ENCODE measurements around the gene COX14. TPM values are rescaled to one million over a fixed set of nuclear protein-coding genes. Genes with fewer than 3 reads are reported as not detected.
"Not testable (repeated sequence)": the region's sequence is repeated elsewhere in the genome, so short reads cannot be mapped to it uniquely, and the experiment has no call there.

The COX14 gene
- total and polyA plus RNA-seq, 8 donors: 30.5 to 77.6 (median 36.6) TPM

- no peak for TF ChIP-seq CTCF (IDR thresholded peaks at IDR 0.05)
- DNase-seq: no peak
- no peaks in the 10 kb centered on the region for H3K27me3 ChIP-seq
- no peaks in the 10 kb centered on the region for H3K4me1 ChIP-seq
- ATAC-seq: no peak
- intact Hi-C loops (cut with DNase I): no loop called here
- H3K36me3 ChIP-seq: no peaks in the 10 kb centered on the region
- no peaks in the 10 kb centered on the region for H3K9me3 ChIP-seq
- no peak overlapping the region for H3K27ac ChIP-seq
- H3K4me3 ChIP-seq: no peak overlapping the region
Observed at GRCh38 chr12:50149311-50149710, 37.3 kb downstream of the COX14 start.

- no peaks in the 10 kb centered on the region for H3K9me3 ChIP-seq
- DNase-seq (no peak), ATAC-seq (peak; percentile 23)
- no peaks in the 10 kb centered on the region for H3K4me1 ChIP-seq
- H3K4me3 ChIP-seq: no peak overlapping the region
- intact Hi-C loops (cut with DNase I): no loop called here
- no peaks in the 10 kb centered on the region for H3K27me3 ChIP-seq
- no peak for TF ChIP-seq CTCF (IDR thresholded peaks at IDR 0.05)
- no peak overlapping the region for H3K27ac ChIP-seq
- no peaks in the 10 kb centered on the region for H3K36me3 ChIP-seq
Observed at GRCh38 chr12:50151047-50151687, 39.1 kb downstream of the COX14 start.

DNA sequence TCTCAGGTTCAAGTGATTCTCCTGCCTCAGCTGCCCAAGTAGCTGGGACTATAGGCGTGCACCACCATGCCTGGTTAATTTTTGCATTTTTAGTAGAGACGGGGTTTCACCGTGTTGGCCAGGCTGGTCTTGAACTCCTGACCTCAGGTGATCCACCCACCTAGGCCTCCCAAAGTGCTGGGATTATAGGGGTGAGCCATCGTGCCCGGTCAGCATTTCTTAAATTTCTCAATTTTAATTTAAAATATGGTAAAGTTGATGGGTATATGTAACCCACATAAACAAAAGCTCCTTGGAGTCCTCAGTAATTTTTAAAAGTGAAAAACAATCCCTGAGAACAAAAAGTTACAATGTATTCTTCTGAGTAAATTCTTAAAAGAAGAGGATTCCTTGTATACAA, 42.9 kb downstream of the COX14 start:
- H3K27ac ChIP-seq; H3K27me3 ChIP-seq; DNase-seq; H3K4me1 ChIP-seq; intact Hi-C loops (cut with DNase I); H3K4me3 ChIP-seq; ATAC-seq; H3K9me3 ChIP-seq; H3K36me3 ChIP-seq: not testable (repeated sequence)

DNA sequence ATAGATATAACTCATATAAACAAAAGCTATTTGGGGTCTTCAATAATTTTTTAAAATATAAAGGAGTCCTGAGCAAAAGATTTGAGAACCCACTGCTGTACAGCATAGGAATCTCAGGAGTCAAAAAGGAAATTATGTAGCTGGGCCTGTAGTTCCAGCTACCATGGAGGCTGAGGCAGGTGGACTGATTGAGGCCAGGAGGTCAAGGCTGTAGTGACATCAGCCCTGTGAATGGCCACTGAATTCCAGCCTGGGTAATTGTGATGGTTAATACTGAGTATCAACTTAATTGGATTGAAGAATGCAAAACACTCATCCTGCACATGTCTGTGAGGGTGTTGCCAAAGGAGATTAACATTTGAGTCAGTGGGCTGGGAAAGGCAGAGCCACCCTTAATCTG, 44.6 kb downstream of the COX14 start:
- Histone ChIP-seq H3K27me3 (no peaks in the 10 kb centered on the region), H3K4me1 (no peaks in the 10 kb centered on the region), H3K4me3 (no peak overlapping the region), H3K27ac (no peak overlapping the region), H3K9me3 (no peaks in the 10 kb centered on the region), H3K36me3 (no peaks in the 10 kb centered on the region)
- TF ChIP-seq CTCF (IDR thresholded peaks at IDR 0.05): no peak
- ATAC-seq: no peak
- no peak for DNase-seq
- intact Hi-C loops (cut with DNase I): no loop called here

DNA sequence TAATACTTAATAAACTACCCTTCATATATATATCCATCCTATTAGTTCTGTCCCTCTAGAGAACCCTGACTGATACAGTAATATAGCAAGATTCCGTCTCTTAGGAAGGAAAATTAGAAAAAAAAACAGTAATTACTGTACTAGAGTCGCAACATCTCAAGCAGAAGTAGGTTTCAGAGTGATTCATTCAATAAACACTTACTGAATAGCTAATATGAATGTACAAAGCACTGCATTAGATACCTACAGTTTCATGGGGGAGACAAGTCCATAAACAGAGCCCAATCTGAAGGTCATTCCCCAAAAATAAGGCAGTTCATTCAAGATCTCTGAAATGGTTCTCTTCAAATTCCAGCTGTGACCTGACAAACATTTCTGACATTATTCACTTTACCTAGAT, 45.2 kb downstream of the COX14 start:
- no peak for TF ChIP-seq CTCF (IDR thresholded peaks at IDR 0.05)
- Histone ChIP-seq H3K36me3 (no peaks in the 10 kb centered on the region), H3K27ac (no peak overlapping the region), H3K4me3 (no peak overlapping the region), H3K9me3 (no peaks in the 10 kb centered on the region), H3K27me3 (no peaks in the 10 kb centered on the region), H3K4me1 (peaks cover 0 to 3% of the 10 kb centered on the region in 2 donors)
- ATAC-seq (peak; percentile 84), DNase-seq (no peak)
- intact Hi-C loops (cut with DNase I): no loop called here

GRCh38 chr12:50160643-50161042, 48.6 kb downstream of the COX14 start:
- ATAC-seq: no peak
- intact Hi-C loops (cut with DNase I): no loop called here

More at GRCh38 chr12:50160643-50161042, 48.6 kb downstream of the COX14 start:
- Histone ChIP-seq H3K27ac (no peak overlapping the region), H3K27me3 (no peaks in the 10 kb centered on the region), H3K36me3 (no peaks in the 10 kb centered on the region), H3K4me3 (no peak overlapping the region), H3K4me1 (peaks cover 0 to 5% of the 10 kb centered on the region in 2 donors), H3K9me3 (no peaks in the 10 kb centered on the region)
- no peak for DNase-seq
- TF ChIP-seq CTCF (IDR thresholded peaks at IDR 0.05): no peak
